ENCODE measurements around the gene ZNF202. TPM values are rescaled to one million over a fixed set of nuclear protein-coding genes. Genes with fewer than 3 reads are reported as not detected.

ZNF202 gene
- total RNA-seq, 1 donor from 2014 or later = 22.8 TPM

DNA sequence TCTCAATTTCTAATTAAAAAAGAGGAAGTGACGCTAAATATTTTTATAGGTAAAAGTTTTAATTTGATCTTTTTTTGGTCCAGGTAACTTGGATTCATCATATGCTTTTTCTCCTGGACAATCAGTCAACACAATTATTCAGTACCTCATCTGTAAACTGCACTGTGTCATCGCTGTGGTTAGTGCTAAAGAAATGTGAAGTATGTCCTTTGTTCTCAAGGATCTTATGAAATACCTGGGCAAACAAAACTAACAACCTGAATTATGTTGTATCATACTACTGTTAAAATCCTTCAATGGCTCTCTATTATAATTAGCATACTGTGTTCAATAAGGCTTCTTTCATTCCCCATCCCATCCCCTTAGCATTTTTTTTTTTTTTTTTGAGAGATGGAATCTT, 67.2 kb downstream of the ZNF202 start:
- no peaks in the 10 kb centered on the region for H3K36me3 Mint-ChIP-seq (ENCODE audit: low read depth)
- H3K27me3 Mint-ChIP-seq (ENCODE audit: low read depth) = peaks cover 6% of the 10 kb centered on the region
- DNase-seq (ENCODE audit: low read depth, low spot score) = no peak
- no peak overlapping the region for H3K27ac Mint-ChIP-seq (ENCODE audit: unreplicated experiment)
- no peak overlapping the region for H3K4me3 Mint-ChIP-seq
- TF ChIP-seq, protein P1, sequence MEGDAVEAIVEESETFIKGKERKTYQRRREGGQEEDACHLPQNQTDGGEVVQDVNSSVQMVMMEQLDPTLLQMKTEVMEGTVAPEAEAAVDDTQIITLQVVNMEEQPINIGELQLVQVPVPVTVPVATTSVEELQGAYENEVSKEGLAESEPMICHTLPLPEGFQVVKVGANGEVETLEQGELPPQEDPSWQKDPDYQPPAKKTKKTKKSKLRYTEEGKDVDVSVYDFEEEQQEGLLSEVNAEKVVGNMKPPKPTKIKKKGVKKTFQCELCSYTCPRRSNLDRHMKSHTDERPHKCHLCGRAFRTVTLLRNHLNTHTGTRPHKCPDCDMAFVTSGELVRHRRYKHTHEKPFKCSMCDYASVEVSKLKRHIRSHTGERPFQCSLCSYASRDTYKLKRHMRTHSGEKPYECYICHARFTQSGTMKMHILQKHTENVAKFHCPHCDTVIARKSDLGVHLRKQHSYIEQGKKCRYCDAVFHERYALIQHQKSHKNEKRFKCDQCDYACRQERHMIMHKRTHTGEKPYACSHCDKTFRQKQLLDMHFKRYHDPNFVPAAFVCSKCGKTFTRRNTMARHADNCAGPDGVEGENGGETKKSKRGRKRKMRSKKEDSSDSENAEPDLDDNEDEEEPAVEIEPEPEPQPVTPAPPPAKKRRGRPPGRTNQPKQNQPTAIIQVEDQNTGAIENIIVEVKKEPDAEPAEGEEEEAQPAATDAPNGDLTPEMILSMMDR (conservative IDR thresholded peaks at IDR 0.05) = no peak
- no peaks in the 10 kb centered on the region for H3K4me1 Mint-ChIP-seq
- H3K9me3 Mint-ChIP-seq = peaks cover 2% of the 10 kb centered on the region

Other genes starting within 250 kb of the ZNF202 start
- gene SCN3B, start 87.0 kb downstream of the ZNF202 start, total RNA-seq = 3.6 and 3.8 TPM in 2 replicates
- not detected in 2 replicates for gene OR6X1, start 12.9 kb upstream of the ZNF202 start, total RNA-seq
- not detected in 2 replicates for gene OR6M1, start 64.7 kb upstream of the ZNF202 start, total RNA-seq
- gene TMEM225, start 144.0 kb upstream of the ZNF202 start, total RNA-seq = not detected in 2 replicates
- gene OR8D4, start 160.5 kb upstream of the ZNF202 start, total RNA-seq = not detected in 2 replicates
- gene OR4D5, start 198.0 kb upstream of the ZNF202 start, total RNA-seq = not detected in 2 replicates
- gene OR6T1, start 202.2 kb upstream of the ZNF202 start, total RNA-seq = not detected in 2 replicates
- gene OR10S1, start 236.1 kb upstream of the ZNF202 start, total RNA-seq = not detected in 2 replicates